Measurements from ENCODE around the gene CIITA. TPM values are rescaled to one million over a fixed set of nuclear protein-coding genes. Genes with fewer than 3 reads are reported as not detected.

Gene CIITA
- total RNA-seq, 1 donor from 2014 or later: 0.20 TPM

GRCh38 chr16:10970065-10970464, 93.1 kb downstream of the CIITA start:
- Mint-ChIP-seq H3K4me1 (peaks cover 12% of the 10 kb centered on the region), H3K9me3 (no peaks in the 10 kb centered on the region), H3K36me3 (peaks cover 16% of the 10 kb centered on the region), H3K4me3 (no peak overlapping the region), H3K27ac (no peak overlapping the region), H3K27me3 (ENCODE audit: low read depth) (no peaks in the 10 kb centered on the region)
- no peak for TF ChIP-seq CTCF (IDR thresholded peaks at IDR 0.05; ENCODE audit: unreplicated experiment)
- no peak for DNase-seq (ENCODE audit: low spot score in 2 of 2, unreplicated experiment in 2 of 2)

- H3K27ac Mint-ChIP-seq: no peak overlapping the region
- H3K4me3 Mint-ChIP-seq: no peak overlapping the region
- peaks cover 16% of the 10 kb centered on the region for H3K4me1 Mint-ChIP-seq
- peak in 1 of 2 experiments; percentile 53 for DNase-seq (ENCODE audit: low spot score in 2 of 2, unreplicated experiment in 2 of 2)
- peak; percentile 85 for TF ChIP-seq CTCF (IDR thresholded peaks at IDR 0.05; ENCODE audit: unreplicated experiment)
- no peaks in the 10 kb centered on the region for H3K9me3 Mint-ChIP-seq
- peaks cover 16% of the 10 kb centered on the region for H3K36me3 Mint-ChIP-seq
- H3K27me3 Mint-ChIP-seq (ENCODE audit: low read depth): no peaks in the 10 kb centered on the region
Measured at GRCh38 chr16:10971560-10971961, 94.6 kb downstream of the CIITA start.

GRCh38 chr16:10972108-10972818, 95.3 kb downstream of the CIITA start:
- Mint-ChIP-seq H3K36me3 (peaks cover 18% of the 10 kb centered on the region), H3K4me1 (peaks cover 23% of the 10 kb centered on the region), H3K27ac (peak overlapping the region; percentile 52), H3K9me3 (no peaks in the 10 kb centered on the region), H3K4me3 (no peak overlapping the region), H3K27me3 (ENCODE audit: low read depth) (no peaks in the 10 kb centered on the region)
- no peak for DNase-seq (ENCODE audit: low spot score in 2 of 2, unreplicated experiment in 2 of 2)
- TF ChIP-seq CTCF (IDR thresholded peaks at IDR 0.05; ENCODE audit: unreplicated experiment): no peak

- no peak for TF ChIP-seq CTCF (IDR thresholded peaks at IDR 0.05; ENCODE audit: unreplicated experiment)
Measured at GRCh38 chr16:10972819-10973464, 95.9 kb downstream of the CIITA start.

GRCh38 chr16:10976634-10977033, 99.6 kb downstream of the CIITA start:
- DNase-seq (ENCODE audit: low spot score in 2 of 2, unreplicated experiment in 2 of 2): no peak
- peak overlapping the region; percentile 47 for H3K27ac Mint-ChIP-seq
- peaks cover 21% of the 10 kb centered on the region for H3K36me3 Mint-ChIP-seq
- no peak overlapping the region for H3K4me3 Mint-ChIP-seq
- peaks cover 50% of the 10 kb centered on the region for H3K4me1 Mint-ChIP-seq
- no peak for TF ChIP-seq CTCF (IDR thresholded peaks at IDR 0.05; ENCODE audit: unreplicated experiment)
- H3K27me3 Mint-ChIP-seq (ENCODE audit: low read depth): no peaks in the 10 kb centered on the region
- H3K9me3 Mint-ChIP-seq: no peaks in the 10 kb centered on the region

More at GRCh38 chr16:10972819-10973464, 95.9 kb downstream of the CIITA start:
- Mint-ChIP-seq H3K4me1 (peaks cover 28% of the 10 kb centered on the region), H3K4me3 (no peak overlapping the region), H3K9me3 (no peaks in the 10 kb centered on the region), H3K27ac (peak overlapping the region; percentile 3), H3K36me3 (peaks cover 23% of the 10 kb centered on the region), H3K27me3 (ENCODE audit: low read depth) (no peaks in the 10 kb centered on the region)
- DNase-seq (ENCODE audit: low spot score in 2 of 2, unreplicated experiment in 2 of 2): no peak

All from mesothelial cell of epicardium (in vitro differentiated cells).